GM19468 (cell line): ENCODE measurements around the gene CDKN1A.
"Not testable (repeated sequence)": the region's sequence is repeated elsewhere in the genome, so short reads cannot be mapped to it uniquely, and the experiment has no call there.

Source experiments
- ATAC-seq: cut with Tn5 transposase; IDR thresholded peaks from one replicate; pipeline ENCODE4 v1.9.1; 2021; ENCODE audit warnings: mild to moderate bottlenecking, moderate library complexity, moderate number of reproducible peaks; ENCODE audit not compliant: unreplicated experiment; ENCODE audit errors: extremely low read depth

Gene CDKN1A

DNA sequence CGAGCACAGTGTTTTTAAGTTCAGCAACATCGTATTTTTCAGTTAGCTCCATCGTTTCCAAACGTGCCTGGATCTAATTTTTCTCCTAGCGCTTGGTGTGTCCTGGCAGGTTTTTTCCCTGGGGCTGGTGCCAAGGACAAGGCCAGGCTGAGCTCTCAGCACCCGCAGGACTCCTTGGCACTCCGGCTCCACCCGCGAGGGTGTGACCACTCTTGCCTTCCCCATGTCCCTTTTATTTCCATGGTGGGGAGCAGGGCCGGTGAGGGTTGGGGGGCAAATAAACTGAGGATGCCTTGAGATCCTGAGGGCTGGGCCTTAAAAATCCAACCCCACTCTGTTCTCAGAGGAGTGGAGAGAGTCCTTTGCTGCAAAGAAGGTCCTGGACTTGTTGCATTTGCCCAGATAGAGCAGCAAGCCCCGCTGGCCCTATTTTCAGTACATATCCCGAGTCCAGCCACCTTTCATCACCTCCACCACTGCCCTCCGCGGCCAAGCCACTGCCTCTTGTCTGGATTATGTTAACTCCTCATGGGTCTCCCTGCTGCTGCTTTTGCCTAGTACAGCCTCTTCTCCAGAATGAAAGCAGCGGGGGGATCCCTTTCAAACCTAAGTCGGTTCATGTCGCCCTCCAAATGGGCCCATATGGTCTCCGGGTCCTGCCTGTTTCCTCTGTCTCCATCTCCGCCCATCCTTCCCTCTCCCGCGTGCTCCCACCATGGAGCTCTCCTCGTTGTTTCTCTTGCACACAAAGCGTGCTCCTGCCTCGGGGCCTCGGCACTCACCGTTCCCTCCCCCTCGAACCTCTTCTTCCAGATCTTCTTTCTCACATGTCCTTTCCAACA, 14.6 kb downstream of the CDKN1A start:
- no peak for ATAC-seq

DNA sequence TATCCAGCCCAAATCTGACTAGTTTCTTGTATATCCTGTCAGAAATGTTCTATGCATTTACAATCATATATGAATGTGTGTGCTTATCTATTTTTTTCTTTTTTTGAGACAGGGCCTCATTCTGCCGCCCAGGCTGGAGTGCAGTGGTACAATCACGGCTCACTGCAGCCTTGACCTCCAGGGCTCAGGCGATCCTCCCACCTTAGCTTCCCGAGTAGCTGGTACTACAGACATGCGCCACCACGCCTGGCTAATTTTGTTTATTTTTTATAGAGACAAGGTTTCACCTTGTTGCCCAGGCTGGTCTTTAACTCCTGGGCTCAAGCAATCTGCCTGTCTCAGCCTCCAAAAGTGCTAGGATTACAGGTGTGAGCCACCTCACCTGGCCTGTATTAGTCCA, 16.1 kb downstream of the CDKN1A start:
- ATAC-seq: no peak

DNA sequence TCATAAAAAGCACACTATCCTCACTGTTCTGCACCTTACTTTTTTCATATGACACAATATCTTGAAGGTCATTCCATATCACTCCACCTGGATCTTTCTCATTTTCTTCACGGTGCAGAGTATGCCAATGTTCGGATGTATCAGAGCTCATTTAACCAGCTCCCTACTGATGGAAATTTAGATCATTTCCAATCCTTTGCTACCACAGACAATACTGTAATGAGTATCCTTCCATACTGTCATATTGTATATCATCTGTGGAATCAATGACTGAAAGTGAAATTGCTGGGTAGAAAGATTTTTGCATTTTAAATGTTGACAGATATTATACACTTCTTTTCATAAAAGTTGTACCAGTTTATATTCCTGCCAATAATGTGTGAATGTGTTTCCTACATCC, 16.9 kb downstream of the CDKN1A start:
- ATAC-seq: no peak

DNA sequence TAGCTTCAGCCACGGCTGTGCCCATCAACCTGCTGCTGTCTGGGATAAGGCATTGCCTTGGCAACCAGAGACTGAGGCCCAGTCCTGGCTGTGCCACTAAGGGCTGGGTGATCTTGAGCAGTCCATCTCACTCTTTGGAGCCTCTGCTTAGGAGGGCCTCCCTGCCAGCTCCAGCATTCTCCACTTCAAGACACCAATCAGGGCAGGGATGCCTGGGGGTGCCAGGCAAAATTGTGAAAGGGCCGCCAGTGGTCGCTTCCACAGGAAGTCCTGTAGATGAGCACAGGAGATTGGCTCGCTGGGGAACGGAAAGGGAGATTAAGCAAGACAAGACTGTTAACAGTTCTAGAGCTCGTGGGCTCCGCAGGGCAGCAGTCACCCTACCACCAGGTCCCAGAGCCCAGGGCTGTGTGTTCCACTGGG, 19.0 kb downstream of the CDKN1A start, which contains the start of gene RAB44:
Gene RAB44 (plus strand): TSS at position 346 of the 423 bp plus-strand sequence. CDS start 6,410 bp downstream, outside the sequence.
- ATAC-seq: no peak

DNA sequence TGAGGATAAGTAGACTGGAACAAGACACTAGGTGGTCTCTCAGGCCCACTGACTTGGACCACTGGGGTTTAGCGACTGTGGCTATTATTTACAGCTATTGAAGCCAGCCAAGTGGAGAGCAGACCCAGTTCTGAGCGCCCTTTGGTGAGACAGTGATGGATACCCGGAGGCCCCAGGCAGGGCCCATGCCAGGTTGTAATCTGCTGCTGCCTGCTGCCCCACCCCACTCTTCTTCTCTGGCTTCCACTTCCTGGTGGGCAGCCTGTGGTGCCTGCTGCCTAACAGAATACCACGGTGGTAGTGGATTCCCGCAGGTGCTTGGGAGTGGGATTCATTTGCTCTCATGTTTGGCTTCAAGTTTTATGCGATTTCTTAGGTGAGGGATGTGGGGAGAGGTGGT, 19.7 kb downstream of the CDKN1A start:
- no peak for ATAC-seq

DNA sequence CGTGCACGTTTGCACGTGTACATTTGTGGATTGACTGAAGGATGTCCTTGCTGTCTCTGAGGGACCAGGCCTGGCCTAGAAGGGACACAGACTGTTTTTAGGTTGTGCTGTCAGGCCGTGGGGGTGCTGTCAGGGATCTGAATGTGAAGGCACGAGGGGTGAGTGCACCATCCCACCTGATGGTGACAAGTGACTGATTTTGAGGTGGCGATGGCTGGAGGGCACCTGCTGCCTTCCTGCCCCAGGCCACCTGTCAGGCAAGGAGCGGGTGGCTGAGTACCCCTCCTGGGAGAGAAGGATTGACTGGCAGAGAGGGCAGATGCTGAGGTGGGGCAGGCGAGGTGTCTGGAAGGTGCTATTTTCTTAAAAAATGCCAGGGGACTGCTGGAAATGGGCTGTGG, 20.4 kb downstream of the CDKN1A start:
- ATAC-seq: no peak

DNA sequence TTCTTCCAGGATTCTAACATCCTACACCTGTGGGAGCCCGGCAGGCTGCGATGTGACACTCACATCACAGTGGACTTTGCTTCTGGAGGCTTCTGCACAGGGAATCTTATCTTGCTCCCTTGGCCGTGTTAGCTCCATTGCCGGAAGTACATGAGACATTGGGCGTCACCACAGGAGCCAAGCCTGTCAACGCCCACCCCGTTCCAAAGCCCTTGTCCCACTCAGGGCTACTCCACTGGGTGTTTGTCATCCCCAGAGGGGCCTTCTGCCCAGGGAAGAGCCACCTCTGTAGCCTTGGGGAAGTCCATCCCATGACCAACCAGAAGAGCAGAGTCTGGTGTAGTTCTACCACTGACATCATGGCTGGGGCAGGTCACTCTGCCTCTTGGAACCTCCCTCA, 20.8 kb downstream of the CDKN1A start:
- no peak for ATAC-seq

DNA sequence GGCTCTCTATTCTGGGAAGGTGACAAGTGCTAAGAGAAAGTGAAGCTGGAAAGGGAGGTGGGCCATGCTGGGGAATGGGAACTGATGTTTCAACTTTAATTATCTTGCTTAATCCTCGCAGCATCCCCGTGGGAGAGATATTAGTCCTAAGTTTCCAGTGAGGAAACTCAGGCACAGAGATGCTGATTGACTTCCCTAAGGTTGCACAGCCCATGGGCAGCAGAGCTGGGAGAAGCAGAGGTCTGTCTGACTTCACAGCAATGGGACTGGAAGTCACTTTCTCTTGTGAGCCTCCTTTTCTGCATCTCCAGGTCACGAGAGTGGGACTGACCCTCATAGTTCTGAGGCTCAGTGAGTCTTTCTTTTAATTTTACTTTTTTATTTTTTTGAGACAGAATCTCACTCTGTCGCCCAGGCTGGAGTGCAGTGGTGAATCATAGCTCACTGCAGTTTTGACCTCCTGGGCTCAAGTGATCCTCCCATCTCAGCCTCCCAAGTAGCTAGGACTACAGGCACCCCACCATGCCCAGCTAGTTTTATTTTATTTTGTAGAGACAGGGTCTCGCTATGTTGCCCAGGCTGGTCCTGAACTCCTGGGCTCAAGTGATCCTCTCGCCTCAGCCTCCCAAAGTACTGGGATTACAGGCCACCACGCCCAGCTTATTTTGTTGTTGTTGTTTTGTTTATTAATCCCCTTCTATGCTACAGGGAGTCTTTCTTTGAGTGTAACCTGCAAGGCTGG, 21.7 kb downstream of the CDKN1A start:
- no peak for ATAC-seq

DNA sequence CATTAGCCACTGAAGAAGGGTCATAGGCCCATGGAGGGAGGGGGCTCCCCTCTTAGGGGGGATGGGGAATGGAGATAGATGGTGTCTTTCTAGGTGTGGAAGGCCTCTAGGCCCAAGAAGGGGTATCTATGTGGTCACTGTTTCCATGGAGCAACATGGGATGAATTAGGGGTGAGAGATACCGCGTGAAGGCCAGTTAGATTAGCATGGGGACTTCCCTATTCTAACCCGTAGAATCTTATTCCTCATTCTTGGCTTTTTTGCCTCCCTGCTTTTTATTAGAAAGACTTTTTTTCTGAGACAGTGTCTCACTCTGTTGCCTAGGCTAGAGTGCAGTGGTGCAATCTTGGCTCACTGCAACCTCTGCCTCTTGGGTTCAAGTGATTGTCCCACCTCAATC, 22.3 kb downstream of the CDKN1A start:
- ATAC-seq: no peak

DNA sequence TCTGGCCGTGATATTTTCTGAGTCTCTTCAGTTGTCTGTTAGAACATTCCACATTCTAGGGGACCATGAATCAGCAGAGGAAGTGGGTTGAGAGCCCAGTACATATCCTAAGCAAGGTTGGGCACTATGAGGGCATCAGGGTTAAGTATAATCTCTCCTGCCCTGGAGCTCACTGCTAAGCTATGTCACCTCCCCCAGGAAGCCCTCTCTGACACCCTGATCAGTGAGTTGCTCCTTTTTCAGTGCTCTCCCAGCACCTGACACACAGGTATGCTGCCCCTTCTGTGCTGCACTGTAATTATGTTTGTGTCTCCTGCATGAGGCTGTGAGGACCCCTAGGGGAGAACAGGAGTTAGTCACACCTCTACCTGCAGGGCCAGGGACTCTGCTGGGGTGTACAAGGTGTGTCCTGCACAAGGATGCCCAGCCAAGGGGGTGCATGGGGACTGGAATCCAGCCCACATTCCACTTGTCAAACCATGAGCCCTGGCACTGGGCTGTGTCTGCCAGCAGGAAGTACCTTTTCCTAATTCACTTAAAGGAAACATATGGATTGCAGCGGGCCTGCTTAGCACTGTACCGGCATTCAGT, 23.0 kb downstream of the CDKN1A start:
- no peak for ATAC-seq

DNA sequence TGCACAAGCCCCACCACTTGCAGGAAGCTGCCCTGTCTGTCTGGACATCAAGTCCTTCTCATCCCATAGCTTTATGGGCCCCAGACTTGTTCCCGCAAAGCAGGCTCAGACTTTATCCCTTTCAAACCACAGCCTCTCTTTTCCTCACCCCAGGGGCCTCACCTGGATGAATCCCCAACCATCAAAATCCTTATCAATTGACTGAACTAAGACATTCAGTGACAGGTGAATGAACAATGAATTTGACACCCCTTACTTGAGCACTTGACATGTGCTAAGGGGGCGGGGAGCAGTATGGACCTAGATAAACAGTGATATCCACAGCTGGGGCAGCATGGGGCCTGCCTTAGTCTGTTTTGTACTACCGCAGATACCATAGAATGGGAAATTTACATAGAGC, 24.1 kb downstream of the CDKN1A start:
- no peak for ATAC-seq

DNA sequence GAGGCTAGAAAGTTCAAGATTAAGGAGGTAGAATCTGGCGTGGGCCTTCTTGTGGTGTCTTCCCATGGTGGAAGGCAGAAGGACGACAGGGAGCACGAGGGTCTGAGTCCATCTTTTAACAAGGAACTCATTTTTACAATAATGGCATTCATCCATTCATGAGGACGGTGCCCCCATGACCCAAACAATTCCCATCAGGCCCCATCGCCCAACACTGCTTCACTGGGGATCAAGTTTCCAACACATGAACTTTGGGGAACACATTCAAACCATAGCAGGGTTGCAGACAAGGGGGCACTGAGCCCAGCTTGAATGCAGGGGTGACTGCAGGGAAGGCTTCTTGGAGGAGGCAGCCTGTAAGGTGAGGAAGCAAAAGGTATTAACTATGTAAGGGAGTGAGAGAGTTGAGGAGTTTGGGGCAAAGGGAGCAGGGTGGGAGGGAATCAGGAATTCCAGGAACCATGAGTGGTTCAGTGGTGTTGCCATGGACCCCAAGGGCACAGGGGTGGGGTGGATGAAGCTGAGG, 24.6 kb downstream of the CDKN1A start:
- no peak for ATAC-seq

DNA sequence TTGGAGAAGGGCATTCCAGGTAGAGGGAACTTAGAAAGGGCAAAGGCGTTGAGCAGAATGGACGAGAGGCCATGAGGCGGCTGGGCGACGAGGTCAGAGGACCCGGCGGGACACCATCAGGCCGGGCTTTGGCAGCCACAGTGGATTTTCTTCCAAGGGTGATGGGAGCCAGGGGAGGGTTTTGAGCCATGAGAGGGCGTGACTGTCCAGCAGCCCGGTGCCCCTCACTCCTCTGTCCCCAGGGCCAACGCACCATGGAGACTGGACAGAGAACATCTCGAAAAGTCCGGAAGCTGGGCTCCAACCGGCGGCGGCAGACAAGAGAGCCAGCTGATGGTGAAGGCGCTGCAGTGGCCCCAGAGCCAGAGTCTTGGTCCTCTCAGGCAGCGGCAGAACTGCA, 25.5 kb downstream of the CDKN1A start:
- no peak for ATAC-seq

DNA sequence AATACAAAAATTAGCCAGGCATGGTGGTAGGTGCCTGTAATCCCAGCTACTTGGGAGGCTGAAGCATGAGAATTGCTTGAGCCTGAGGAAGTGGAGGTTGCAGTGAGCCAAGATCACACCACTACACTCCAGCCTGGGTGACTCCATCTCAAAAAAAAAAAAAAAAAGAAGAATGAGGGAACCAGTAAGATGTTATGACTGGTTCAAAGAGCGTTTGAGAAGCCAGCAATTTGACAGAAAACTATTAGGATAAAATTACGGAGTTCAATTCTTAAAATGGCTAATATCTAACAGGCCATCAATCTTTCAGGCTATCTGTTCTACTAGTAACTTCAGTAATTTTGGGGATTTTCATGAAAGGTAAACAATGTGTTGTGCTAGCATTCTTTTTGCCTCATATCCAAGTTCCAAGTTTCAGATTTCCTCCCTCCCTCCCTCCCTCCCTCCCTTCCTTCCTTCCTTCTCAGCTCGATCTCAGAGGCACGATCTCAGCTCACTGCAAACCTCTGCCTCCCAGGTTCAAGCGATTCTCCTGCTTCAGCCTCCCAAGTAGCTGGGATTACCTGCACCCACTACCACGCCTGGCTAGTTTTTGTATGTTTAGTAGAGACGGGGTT, 26.6 kb downstream of the CDKN1A start:
- ATAC-seq: not testable (repeated sequence)

DNA sequence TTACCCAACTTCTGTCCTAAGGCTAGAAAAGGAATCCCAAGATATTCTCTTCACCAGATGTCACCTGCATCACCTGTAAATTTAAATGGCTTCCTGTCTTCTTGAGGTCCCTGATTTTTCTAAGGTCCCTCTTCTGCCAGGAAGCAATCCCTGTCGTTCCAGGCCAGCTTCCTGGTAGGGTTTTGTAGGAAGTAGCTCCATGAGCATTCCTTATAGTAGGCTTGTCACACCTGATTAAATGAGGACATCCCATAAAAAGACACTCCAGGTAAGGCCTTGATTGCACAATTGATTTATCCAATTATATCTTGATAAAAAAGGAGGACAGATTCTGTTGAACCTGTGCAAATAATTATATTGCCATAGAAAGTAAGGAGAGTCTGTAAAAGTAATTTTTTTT, 27.8 kb downstream of the CDKN1A start:
- ATAC-seq: no peak

DNA sequence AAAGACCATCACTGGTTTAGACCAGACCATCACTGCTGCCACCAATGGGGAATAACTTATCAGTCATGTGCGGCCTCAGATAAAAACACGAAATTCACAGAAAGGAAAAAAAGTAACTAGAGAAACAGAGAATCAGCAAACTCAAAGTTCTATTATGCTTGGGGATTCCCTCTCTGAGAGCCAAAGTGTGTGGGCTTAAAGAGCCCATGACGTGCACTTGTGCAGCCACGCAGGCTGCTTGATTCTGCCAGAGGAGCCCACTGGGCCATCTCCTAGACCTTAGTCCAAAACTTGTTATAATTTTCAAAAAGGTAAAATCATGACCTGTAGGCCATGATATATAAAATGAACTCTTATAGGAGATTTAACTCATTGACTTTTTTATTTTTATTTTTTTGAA, 34.3 kb downstream of the CDKN1A start:
- no peak for ATAC-seq

DNA sequence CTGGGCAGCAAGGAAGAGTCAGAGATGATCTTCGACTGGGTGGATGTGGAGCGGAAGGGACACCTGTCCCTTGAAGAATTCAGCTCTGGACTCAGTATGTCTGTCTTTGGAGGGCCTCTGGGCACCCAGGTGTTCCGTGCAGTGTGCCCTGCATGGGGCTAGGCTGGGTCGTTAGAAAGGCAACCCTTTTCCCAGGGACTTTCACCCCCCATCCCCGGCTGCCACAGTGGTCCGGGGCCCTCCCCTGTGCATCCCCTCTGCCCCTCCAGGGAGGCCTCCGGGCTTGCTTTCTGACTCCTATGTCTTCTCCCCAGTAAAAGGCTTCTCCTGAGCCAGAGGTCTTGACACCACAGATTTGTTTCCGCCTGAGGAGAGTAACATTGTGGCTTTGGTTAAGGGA, 35.3 kb downstream of the CDKN1A start:
- ATAC-seq: no peak

DNA sequence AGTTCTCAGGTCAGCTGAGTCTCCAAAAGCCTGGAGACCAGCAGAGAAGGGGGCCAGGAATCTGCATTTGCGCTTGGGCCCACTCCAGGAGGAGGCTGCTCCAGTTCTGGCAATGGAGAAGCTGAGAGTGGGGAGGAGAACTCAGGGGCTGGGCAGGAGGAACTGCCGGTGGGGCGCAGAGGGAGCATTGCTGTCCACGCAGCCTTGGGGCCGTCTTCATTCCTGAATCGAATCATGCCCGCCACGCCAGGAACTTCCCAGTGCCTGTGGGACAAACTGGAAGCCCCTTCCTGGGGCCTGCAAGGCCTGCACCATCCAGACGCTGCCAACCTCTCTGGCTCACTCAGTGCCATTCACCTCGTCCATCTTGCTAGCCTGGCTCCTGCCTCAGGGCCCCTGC, 36.0 kb downstream of the CDKN1A start:
- no peak for ATAC-seq

DNA sequence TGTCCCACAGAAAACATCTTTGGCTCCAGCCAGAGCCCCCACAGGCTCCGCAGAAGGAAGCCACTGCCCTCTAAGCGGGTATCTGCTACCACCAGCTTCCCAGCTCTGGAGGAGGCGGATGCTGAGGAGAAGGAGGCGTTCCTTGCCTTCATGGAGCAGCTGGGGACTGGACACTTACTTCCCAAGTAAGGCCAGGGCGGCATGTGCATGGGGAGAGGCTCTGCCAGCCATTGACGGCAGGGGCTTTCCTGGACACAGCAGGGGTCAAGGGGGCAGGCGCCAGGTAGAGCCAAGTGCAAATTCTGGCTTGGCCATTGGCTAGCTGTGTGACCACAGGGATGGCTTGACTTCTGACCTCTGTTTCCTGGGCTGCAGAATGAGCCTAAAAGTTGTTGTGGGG, 37.0 kb downstream of the CDKN1A start:
- ATAC-seq: no peak

DNA sequence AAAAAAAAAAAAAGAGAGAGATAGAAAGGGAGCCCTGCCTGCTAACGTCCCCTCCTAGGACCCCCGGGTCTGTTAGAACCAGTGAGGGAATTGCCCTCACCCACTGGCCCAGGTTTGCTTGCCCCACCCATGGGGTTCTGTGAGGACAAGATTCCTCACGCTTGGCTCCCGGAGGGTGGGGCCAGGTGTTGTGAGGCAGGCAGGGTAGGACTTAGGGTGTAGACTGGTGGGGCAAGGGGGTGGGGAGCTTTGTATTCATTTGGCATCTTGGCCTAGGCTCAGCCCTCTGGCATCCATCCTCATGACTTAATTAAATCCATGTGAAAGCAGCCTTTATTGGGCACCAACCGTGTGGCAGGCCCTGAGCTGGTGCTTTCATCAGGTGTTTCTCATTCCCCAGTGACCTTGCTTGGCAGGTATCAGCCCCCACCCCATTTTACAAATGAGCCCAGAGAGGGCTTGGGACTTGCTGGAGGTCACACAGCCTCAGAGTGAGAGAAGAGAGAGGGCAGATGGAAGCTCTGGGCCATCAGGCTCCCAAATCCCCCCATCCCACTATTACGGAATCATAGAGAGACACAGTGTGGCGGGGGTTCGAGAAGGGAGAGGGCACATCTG, 38.1 kb downstream of the CDKN1A start:
- ATAC-seq: no peak
